CD4-positive, alpha-beta T cell treated with Interleukin-17A for 4 hours (primary cell): ENCODE measurements around the gene SLC28A1.
"Not testable (repeated sequence)": the region's sequence is repeated elsewhere in the genome, so short reads cannot be mapped to it uniquely, and the experiment has no call there.

ENCODE experiments used
- DNase-seq: peaks from one replicate; pipeline ENCODE4 v3.0.0-alpha.2; 2020; ENCODE audit warnings: mixed read lengths

SLC28A1 gene

DNA sequence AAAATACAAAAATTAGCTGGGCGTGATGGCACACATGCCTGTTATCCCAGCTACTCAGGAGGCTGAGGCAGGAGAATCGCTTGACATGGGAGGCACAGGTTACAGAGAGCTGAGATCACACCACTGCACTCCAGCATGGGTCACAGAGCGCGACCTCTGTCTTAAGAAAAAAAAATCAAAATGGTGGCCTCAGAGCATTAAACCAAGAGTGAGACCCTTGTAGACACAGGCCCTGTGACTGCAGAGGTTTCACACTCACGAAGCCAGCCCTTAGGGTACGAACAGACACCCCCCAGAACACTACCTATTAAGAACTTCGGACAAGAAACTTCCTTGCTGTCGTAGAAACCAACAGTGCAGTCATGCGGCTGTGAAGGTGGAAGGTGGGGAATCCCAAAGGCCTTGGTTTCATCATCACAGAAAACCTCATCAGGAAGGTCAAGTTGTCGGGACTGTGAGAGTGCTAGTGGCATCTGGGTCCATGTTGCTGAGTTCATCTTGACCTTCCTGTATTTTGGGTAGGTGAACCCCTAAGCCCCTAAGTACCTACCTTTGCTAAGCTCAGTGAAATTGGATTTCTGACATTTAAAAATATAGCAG, 92.4 kb downstream of the SLC28A1 start:
- DNase-seq, result no peak

DNA sequence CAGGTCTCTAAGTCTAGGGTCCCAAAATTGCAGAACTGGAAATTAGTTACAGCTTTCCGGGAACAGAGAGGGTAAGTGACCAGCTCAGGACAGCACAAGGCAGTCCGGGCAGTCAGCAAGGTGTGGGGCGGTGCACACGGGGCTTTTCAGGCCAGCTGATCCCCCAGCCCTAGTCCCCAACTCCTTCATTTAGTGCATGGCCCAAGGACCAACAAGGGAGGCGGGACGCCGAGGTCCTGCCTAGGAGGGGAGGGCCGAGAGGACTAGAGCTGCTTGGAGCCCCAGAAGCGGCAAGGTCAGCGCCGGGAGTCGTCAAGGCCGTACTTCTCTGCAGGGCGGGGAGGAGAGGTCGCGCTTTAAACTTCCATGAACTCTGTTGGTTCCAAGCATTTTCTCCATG, 95.2 kb downstream of the SLC28A1 start:
- DNase-seq, result no peak

DNA sequence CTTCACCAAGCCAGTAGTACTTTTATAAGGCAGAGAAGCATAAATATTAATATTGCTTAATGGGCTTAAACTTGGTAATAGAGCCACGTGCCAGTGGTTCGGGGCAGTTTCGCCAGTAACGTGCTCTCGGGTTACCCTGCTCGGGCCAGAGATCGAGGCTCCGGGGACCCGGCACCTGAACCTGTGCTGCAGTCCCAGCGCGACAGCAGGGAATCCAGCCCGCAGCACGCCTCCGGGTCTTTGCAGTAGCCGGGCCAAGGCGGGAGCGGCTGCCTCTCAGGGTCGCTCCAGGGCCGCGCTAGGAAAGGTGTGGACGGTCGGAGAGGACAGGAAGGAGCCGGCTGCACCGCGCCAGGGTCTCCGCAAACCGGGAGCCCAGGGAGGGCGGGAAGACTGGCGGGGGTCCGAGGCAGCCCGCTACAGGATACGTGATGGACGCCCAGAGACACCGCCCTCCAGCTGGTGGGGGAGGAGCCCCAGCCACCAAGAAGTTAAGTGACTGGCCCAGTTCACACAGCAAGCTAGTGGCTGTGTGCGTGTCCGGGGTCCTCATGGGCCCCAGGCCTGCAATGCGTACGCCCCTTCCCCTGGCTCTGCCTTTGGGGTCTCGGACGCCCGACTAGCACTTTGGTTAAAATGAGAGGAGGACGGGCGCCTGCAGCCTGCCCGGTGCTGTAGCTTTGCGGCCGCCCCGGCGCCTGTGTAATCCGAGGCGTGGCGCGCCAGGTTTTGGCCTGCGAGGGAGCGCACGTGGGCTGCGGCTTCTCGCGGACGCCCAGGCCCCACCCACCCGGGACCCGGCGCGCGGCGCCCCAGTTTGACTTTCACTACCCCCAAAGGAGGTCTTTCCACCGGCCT, 96.0 kb downstream of the SLC28A1 start:
- DNase-seq, result peak; percentile 89

DNA sequence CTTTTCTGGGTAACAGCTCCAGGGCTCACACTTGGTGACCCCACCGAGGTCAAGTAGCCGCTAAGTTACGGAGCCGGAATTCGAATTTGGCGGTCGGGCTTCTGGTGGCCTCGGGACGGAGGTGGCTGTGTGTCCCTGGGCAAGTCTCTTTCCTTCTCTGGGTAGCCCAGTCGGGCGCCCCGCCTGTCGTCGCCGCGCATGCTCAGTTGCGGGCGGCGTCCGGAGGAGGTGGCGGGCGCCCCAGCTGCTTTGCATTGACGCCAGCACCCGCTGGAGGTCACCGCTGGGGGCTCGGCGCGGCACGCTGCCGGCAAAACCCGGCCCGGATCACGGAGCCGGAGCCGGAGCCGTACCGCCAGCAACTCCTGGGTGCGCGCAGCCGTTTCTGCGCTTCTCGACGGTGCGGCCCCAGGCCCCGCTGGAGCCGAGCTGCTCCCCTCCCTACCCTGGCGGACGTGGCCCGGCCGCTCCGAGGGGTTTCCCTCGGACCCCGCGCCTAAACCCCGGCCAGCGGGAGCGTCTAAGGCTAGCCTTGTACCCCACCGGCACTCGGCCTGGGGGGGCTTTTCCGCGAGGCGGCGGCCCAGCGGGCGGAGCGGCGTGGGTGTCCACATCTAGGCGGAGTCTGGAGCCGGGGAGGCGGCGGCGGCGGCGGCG, 96.7 kb downstream of the SLC28A1 start:
- peak; percentile 95 for DNase-seq

DNA sequence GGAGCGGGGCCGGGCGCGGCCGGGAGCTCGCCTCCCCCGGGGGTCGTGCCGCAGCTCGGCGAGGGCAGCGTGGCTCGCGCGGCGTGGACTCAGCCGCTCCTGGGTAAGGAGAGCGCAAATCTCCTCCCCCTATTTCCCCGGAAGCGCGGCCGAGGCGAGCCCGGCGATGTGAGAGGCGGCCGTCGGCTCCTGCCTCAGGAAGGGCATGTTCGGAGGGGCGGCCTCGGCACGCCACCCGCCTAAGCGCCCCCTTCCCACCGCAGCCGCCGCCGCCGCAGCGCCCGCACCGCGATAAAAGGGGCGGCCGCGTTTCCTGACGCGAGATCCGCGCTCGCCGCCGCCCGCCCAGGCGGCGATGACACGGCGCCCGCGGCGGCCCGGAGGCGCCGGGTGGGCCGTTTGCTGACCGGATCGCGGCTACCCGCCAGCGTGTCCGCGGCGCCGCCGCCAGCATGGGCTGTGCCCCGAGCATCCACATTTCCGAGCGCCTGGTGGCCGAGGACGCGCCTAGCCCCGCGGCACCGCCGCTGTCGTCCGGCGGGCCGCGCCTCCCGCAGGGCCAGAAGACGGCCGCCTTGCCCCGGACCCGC, 97.3 kb downstream of the SLC28A1 start, which contains the start of gene PDE8A:
TSS of gene PDE8A (plus strand) at position 146 of the 590 bp plus-strand sequence. CDS start at position 453, 307 bp downstream.
- DNase-seq, result peak; percentile 63

DNA sequence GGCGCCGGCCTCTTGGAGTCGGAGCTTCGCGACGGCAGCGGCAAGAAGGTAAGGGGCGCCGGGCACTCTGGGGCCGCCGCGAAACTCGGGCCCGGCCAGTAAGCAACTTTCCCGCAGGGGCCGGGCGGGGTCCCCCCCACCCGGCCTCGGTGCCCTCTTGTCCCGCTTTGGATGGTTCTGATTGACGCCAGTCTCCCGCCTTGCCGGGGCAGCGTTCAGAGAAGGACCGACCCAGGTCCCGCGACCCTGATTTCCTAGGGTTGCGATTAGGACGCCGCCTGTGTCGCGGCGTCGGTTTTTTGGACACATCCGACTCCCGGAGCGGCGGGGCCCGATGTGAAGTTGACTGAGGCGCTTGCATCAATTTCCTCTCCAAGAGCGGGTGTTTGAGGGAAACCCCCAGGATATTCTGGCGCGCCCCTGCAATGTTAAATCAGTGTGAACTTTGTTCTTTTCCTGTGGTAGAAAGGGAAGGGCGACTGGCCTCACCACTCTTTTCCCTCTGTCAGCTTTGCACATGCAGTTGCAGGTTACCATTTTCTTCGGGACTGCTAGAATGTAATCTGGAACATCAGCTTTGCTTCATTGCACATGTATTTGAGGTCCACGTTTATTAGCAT, 97.9 kb downstream of the SLC28A1 start:
- DNase-seq, result peak; percentile 60

DNA sequence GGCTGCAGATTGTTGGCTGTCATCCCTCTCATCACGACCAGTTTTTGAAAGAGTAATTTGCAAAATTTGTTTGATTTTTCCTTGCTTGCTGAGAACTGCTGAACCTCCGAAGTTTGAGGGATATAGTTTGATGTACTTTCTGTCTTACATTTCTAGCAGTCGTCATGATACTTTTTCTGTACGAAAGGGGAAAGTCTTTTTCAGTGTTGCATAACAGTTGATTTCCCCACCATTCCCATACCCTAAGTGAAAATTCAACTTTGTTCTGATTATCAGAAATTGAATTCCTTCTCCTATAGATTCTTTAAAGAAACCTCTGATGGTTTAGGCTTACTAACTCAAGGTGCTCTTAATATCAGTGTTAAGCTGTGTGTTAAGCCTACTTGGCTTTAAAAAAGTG, 98.8 kb downstream of the SLC28A1 start:
- no peak for DNase-seq

DNA sequence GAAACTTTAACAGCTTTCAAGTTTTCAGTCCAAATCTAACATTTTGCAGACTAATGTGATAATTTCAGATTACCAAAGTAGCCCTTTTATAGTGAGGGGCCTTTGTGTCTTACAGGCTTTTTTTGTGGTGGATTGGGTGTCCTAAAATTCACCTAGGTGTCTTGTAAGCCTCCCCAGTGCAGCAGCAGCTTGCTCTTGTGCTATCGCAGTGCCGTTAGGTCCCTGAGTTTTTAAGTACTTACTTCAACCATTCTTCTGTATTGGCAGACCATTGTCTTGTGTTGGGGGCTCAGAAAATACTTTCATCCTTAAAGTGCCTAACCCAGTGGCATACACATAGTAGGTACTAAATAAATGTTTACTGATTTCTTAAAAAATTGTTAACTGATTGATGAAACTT, 99.2 kb downstream of the SLC28A1 start:
- no peak for DNase-seq

DNA sequence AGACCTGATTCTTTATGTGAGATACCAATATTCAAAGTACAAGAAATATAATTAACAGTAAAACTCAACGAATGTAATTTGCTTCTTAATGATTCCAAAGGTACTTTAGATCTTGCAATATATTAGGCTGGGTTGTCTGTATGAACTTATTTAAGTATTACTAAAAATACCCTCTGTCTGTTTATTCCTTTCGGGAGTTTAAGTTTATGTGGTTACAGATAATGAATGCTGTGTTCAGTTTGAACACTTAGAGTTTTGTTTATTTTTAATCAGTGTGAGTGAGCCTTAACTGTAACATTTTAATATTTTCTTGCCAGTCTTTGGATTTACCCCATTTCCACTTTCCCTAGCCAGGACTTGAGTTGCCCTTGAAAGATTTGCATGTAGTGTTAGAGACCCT, 100.7 kb downstream of the SLC28A1 start:
- no peak for DNase-seq

DNA sequence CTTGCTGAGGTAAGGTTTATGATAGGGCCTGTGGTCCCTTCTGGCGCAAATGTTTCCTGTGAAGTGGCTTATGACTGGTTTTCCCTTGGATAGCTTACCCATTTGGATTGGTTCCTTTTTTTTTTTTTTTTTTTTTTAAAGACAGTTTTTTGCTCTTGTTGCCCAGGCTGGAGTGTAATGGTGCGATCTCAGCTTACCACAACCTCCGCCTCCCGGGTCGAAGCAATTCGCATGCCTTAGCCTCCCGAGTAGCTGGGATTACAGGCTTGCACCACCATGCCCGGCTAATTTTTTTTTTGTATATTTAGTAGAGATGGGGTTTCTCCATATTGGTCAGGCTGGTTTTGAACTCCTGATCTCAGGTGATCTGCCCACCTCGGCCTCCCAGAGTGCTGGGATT, 102.9 kb downstream of the SLC28A1 start:
- not testable (repeated sequence) for DNase-seq

DNA sequence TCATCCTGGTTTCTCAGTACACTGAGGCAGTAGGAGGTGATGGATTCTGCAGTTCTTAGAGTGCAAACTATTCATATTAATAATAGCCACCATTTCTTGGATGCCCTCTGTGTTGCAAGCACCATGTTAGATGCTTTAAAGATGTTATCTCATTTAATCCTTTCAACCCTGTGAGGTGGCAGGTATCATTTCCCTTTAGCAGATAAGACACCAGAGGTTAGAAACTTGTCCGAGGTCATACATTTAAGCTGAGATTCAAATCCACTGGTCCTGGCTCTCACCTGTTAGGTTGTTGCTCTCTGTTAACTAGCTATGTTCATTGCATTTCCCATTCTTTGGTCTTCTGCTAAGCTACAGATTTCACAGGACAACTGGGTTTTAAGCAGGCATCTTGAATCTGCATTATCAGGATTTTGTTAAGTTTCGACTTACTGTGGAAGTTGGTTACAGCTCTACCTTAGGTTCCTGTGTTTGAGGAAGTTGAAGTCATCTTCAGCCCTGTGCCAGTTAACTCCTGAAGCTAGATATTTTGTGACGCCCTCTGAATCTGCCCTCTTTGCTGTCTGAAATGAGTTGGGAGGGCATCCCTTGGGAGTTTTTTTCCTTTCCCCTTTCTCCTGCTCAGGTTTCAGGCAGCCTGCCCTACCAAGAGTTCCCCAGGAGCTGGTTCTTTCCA, 103.6 kb downstream of the SLC28A1 start:
- no peak for DNase-seq

DNA sequence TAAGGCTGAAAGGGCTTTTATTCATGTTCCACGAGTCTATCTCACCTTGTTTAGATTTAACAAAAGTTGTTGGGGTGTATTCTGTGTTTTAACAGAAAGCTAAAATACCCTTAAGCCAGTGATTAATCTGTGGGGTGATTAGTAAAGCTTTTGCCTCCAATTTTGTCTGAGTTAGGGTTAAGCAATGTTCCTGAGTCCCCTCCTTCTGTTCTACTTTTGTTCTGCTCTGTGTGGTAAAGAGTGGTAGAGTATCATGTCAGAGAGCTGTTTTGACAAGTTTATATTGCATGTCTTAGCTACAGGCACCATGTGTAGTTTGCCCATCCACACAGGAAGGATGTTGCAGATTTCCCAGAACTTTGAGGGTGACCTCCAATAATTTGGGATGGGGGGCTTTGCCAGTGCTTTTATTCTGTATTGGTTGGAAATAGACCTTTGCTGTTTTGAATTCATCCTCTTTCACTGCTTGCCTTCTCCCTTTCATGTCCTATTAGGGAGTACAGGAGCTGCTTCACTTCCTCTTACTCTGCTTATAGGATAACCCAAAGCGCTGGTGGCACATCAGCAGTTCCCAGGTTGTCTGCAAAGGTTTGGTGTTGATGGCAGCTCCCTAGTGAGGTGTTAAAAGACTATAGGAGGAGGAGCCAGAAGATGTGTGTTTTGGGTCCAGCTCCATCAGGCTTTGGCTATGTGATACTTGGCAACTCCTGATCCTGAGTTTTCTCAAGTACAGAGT, 104.6 kb downstream of the SLC28A1 start:
- no peak for DNase-seq

DNA sequence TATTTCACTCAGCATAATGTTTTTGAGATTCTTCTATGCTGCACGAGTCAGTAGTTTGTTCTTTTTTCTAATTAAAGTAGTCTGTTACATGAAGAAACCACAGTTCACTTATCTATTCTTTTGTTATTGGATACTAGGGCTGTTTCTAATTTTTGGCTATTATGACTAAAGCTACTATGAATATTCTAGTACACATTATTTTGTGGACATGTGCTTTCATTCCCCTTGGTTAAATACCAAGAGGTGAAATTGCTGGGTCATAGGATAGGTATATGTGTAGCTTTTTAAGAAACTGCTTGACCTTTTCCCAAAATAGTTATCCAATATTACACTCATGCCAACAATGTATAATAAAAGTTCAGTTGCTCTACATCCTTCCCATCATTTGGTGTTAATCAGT, 106.0 kb downstream of the SLC28A1 start:
- no peak for DNase-seq

DNA sequence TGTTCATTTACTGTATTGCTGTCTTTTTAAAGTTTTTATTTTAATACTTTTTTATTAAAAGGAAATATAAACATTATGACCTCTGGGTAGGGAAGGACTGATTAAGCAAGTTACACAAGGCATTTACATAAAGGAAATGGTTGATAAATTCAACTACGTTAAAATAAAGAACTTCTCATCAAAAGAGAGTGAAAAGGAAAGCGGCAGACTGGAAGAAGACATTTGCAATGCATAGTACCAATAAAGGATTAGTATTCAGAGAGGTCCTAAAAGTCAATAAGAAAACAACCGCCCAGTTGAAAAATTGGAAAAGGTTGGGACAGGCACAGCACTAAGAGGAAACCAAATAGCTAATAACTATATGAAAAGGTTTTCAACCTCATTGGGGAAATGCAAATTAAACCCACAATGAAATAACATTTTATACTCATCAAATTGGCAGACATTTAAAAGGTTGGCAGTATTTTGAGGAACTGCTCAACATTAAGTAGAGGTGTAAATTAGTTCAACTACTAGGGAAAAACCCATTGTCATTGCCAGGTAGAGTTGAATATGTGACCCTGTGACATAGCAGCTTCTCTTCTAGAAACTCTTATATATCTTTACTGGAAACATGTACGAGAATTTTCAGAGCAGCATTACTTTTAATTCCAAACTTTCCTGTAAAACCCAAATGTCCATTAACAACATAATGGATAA, 106.7 kb downstream of the SLC28A1 start:
- DNase-seq, result no peak

DNA sequence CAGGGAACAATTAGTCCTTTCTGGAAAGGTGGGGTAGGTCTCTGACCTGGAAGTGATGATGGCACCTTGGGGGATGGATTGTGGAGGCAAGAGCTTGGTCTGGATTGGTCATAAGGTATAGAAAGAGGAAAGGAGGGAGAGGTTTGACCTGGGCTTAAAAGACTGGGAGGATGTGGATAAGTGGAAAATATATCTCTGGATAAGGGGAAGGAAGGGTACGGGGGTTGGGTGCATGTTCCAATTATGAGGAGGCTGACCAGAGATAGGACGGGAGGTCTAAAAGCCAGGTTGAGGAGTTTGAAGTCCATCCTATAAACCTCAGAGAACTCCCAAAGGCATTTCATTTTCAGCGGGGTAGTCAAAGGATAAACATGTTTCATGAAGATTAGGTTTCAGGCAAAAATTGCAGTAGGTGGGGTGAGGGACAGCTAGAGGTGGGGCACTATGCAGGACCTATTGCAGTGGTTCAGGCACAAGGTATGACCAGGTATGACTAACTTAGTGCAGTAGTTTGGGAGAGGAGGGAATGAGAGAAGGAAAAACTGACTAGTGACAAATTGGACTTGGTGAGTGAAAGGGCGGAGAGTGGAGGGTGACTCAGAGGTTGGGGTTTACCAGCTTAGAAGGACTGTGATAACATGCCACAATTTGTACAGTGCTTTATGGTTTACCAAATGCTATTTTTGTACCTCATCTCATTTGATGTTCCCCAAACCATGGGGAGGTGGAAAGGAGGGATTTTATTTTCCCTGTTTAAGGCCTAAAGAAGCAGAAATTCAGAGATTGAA, 107.9 kb downstream of the SLC28A1 start:
- peak; percentile 31 for DNase-seq
